Activated CD8-positive, alpha-beta T cell treated with anti-CD3 and anti-CD28 coated beads, Interleukin-2, amount 10 ng/mL, durations not matched to agents 7 days and 5 days (primary cell): ENCODE results near the gene MILR1. TPM values are rescaled to one million over a fixed set of nuclear protein-coding genes. Genes with fewer than 3 reads are reported as not detected.

Experiments used
- ATAC-seq: fragments of 150-1000 bp; cut with Tn5 transposase; one replicate; pipeline ENCODE4 v1.10.0; 2021; ENCODE audit warnings: moderate library complexity
- CTCF ChIA-PET: fragments of 350-600 bp; sonication (Branson Sonifier 250); formaldehyde crosslinking; loops from one replicate; lab custom pipeline; 2021; ENCODE audit warnings: antibody characterized with exemption; lab: Charles Lee
- POLR2A ChIA-PET: fragments of 350-600 bp; sonication (Branson Sonifier 250); formaldehyde crosslinking; loops from one replicate; lab custom pipeline; 2021; ENCODE audit warnings: antibody characterized with exemption; lab: Charles Lee
- DNase-seq: peaks from one replicate; pipeline ENCODE4 v3.0.0-alpha.2; 2020
- H3K27ac Mint-ChIP-seq: one replicate; pipeline ENCODE4 v1.8.0; 2021; ENCODE audit warnings: mild to moderate bottlenecking, mixed read lengths
- H3K27me3 Mint-ChIP-seq: one replicate; pipeline ENCODE4 v1.8.0; 2021; ENCODE audit warnings: low read depth, mixed read lengths
- H3K36me3 Mint-ChIP-seq: one replicate; pipeline ENCODE4 v1.8.0; 2021; ENCODE audit warnings: low read depth, mixed read lengths
- H3K4me1 Mint-ChIP-seq: one replicate; pipeline ENCODE4 v1.8.0; 2021; ENCODE audit warnings: low read depth, mixed read lengths
- H3K4me3 Mint-ChIP-seq: one replicate; pipeline ENCODE4 v1.8.0; 2021; ENCODE audit warnings: mild to moderate bottlenecking, mixed read lengths
- H3K9me3 Mint-ChIP-seq: one replicate; pipeline ENCODE4 v1.8.0; 2022; ENCODE audit warnings: mixed read lengths; ENCODE audit not compliant: insufficient read depth
- microRNA-seq: library from miRNA; unstranded; fragments of <30 nt; microRNA quantifications from one replicate; pipeline ENCODE4 v1.2.0, GENCODE V29; 2022
- total RNA-seq, 2 experiments: library from RNA; stranded (reverse); gene quantifications; one replicate each; pipeline ENCODE4 v1.2.3, GENCODE V29; 2021

MILR1 gene
- total RNA-seq, 2 experiments from 2014 or later = 1.7 to 2.3 TPM

GRCh38 chr17:64515419-64515818 is 66.5 kb downstream of the MILR1 start:
- no peak overlapping the region for H3K4me3 Mint-ChIP-seq
- peaks cover 8% of the 10 kb centered on the region for H3K4me1 Mint-ChIP-seq
- no peaks in the 10 kb centered on the region for H3K27me3 Mint-ChIP-seq
- ChIA-PET POLR2A (interaction anchor here (0.8 to 2.2 kb wide), 2 partner anchors 9 to 13 kb away, joined by 3 to 17 read pairs; partner anchors contain the start of genes CEP95 and DDX5), CTCF (interaction anchor here (0.8 to 2.1 kb wide), 6 partner anchors 9 to 134 kb away, joined by 3 to 6 read pairs (median 4); partner anchors contain the start of gene CEP95)
- H3K9me3 Mint-ChIP-seq = no peaks in the 10 kb centered on the region
- peak overlapping the region; percentile 14 for H3K27ac Mint-ChIP-seq
- DNase-seq (no peak), ATAC-seq (no peak)
- peaks cover 68% of the 10 kb centered on the region for H3K36me3 Mint-ChIP-seq

- Mint-ChIP-seq H3K36me3 (peaks cover 67% of the 10 kb centered on the region), H3K27me3 (no peaks in the 10 kb centered on the region), H3K27ac (no peak overlapping the region), H3K4me1 (peaks cover 8% of the 10 kb centered on the region), H3K4me3 (no peak overlapping the region), H3K9me3 (no peaks in the 10 kb centered on the region)
- ATAC-seq = no peak
- ChIA-PET CTCF (interaction anchor here (0.8 to 2.1 kb wide), 5 partner anchors 9 to 96 kb away, joined by 3 to 6 read pairs (median 3); partner anchors contain the start of gene CEP95), POLR2A (interaction anchor here (0.8 to 2.2 kb wide), 2 partner anchors 9 to 14 kb away, joined by 3 to 17 read pairs; partner anchors contain the start of genes CEP95 and DDX5)
- no peak for DNase-seq
Observed at GRCh38 chr17:64515829-64516228, 66.9 kb downstream of the MILR1 start.

Small RNA genes within 50 kb of the gene (microRNA-seq; reads per million reads assigned to microRNA genes)
- gene MIR1273E (not detected), gene MIR3064 (10.3 reads per million, percentile 25 among the genes with 10 or more reads in this experiment), gene MIR5047 (not detected)

Other genes starting within 250 kb of the MILR1 start
- gene TEX2, start 185.9 kb upstream of the MILR1 start, total RNA-seq = 10 to 100 TPM; 16.1 to 16.2 TPM
- gene PECAM1, start 58.3 kb upstream of the MILR1 start, total RNA-seq = 100 to 1,000 TPM; 188 to 197 TPM
- gene POLG2, start 47.9 kb downstream of the MILR1 start, total RNA-seq = 10 to 100 TPM; 31.3 to 33.7 TPM
- 100 to 1,000 TPM; 853 to 855 TPM for gene DDX5, start 57.2 kb downstream of the MILR1 start, total RNA-seq
- gene CEP95, start 57.9 kb downstream of the MILR1 start, total RNA-seq = 10 to 100 TPM; 49.2 to 51.7 TPM
- 10 to 100 TPM; 16.1 to 16.4 TPM for gene SMURF2, start 213.2 kb downstream of the MILR1 start, total RNA-seq